Adrenal gland (tissue), 5 donors: ENCODE data around the gene GRIK1.

Experiments used
- POLR2A ChIP-seq, 2 donors: fragments of 450-650 bp; IDR thresholded peaks; one replicate each; pipeline ENCODE4 v1.6.1; 2017; ENCODE audit warnings: antibody characterized with exemption in 2 of 2, mild to moderate bottlenecking in 2 of 2, moderate library complexity in 1 of 2
- TF ChIP-seq, protein P1 (sequence below), 6 experiments: fragments of 450-650 bp in 4 of 6; fragments of 200-600 bp in 2 of 6; sonication (generic) in 1 of 6; IDR thresholded peaks; 1 replicate in 5 of 6; 2 replicates in 1 of 6; pipeline versions ENCODE4 v1.5.1 to v1.8.0; 2016 to 2021; ENCODE audit warnings: antibody characterized with exemption in 6 of 6, mild to moderate bottlenecking in 2 of 6, moderate library complexity in 1 of 6
- donor health status: DM: no; HTN: no; CAD: no.

DNA sequence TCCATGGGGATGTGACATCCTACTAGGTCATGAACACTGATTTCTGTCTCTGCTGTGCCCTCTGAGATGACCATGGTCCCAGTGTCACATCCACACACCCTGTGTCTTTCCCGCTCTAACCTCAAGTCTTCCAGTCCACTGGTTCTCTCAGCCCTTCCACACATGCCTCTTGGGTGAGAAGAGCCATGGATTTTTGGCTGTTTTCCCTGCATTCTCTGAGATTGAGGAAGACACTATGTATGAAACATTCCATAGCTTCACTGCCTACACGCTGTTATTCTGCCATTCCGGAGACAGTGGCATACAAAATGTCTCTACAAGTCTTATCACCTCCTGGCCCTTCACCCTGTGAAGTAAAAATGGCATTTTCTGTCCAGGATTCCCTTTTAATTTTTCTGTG lies 393.7 kb downstream of the GRIK1 start:
- TF ChIP-seq, protein P1, sequence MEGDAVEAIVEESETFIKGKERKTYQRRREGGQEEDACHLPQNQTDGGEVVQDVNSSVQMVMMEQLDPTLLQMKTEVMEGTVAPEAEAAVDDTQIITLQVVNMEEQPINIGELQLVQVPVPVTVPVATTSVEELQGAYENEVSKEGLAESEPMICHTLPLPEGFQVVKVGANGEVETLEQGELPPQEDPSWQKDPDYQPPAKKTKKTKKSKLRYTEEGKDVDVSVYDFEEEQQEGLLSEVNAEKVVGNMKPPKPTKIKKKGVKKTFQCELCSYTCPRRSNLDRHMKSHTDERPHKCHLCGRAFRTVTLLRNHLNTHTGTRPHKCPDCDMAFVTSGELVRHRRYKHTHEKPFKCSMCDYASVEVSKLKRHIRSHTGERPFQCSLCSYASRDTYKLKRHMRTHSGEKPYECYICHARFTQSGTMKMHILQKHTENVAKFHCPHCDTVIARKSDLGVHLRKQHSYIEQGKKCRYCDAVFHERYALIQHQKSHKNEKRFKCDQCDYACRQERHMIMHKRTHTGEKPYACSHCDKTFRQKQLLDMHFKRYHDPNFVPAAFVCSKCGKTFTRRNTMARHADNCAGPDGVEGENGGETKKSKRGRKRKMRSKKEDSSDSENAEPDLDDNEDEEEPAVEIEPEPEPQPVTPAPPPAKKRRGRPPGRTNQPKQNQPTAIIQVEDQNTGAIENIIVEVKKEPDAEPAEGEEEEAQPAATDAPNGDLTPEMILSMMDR (IDR thresholded peaks at IDR 0.05): no peak
- TF ChIP-seq POLR2A (IDR thresholded peaks at IDR 0.05): no peak
